Transverse colon (tissue), 4 donors: ENCODE data around the gene ZNF519.

Experiments used
- CTCF ChIP-seq, 5 experiments: fragments of 200-600 bp in 3 of 5; fragments of 450-650 bp in 2 of 5; sonication (generic) in 3 of 5; IDR thresholded peaks; 1 replicate in 2 of 5; 2 replicates in 3 of 5; pipeline ENCODE4 v1.5.1; 2016 to 2017; ENCODE audit warnings: antibody characterized with exemption in 5 of 5, inconsistent platforms in 3 of 5, mild to moderate bottlenecking in 2 of 5, moderate library complexity in 1 of 5
- EP300 ChIP-seq: sonication (generic); formaldehyde crosslinking; IDR thresholded peaks from one replicate; pipeline ENCODE4 v1.6.1; 2017; ENCODE audit warnings: antibody characterized with exemption, low read depth
- POLR2A ChIP-seq: fragments of 450-650 bp; IDR thresholded peaks from one replicate; pipeline ENCODE4 v1.6.1; 2016; ENCODE audit warnings: antibody characterized with exemption, mild to moderate bottlenecking, moderate library complexity
- POLR2AphosphoS5 ChIP-seq, 3 donors: sonication (generic); formaldehyde crosslinking; IDR thresholded peaks; one replicate each; pipeline ENCODE4 v1.6.1; 2016; ENCODE audit warnings: antibody characterized with exemption in 3 of 3

- TF ChIP-seq POLR2A (no peak), CTCF (IDR thresholded peaks at IDR 0.05) (peak; percentile 51 to 78 (median 70)), POLR2AphosphoS5 (IDR thresholded peaks at IDR 0.05) (no peak), EP300 (no peak)
Observed at GRCh38 chr18:14086458-14087231, 45.6 kb downstream of the ZNF519 start.
